Loucy (cell line): ENCODE measurements around the gene CYSLTR2.

Experiments used
- H2AFZ ChIP-seq: fragments of 200-600 bp; sonication (generic); 2 replicates; pipeline ENCODE4 v1.6.0; 2016; ENCODE audit warnings: antibody characterized with exemption, mild to moderate bottlenecking, low read length, moderate library complexity
- H3F3A ChIP-seq: fragments of 200-600 bp; 2 replicates; pipeline ENCODE4 v1.6.0; 2016; ENCODE audit warnings: antibody characterized with exemption, low read depth, mild to moderate bottlenecking
- H3K27me3 ChIP-seq: fragments of 200-600 bp; sonication (generic); 2 replicates; pipeline ENCODE4 v1.6.1; 2014; ENCODE audit warnings: low read length, mild to moderate bottlenecking; ENCODE audit not compliant: insufficient read depth, poor library complexity, severe bottlenecking
- H3K36me3 ChIP-seq: fragments of 200-600 bp; sonication (generic); 2 replicates; pipeline ENCODE4 v1.6.1; 2016; ENCODE audit warnings: low read length; ENCODE audit not compliant: insufficient read depth
- H3K4me1 ChIP-seq: fragments of 200-600 bp; sonication (generic); 2 replicates; pipeline ENCODE4 v1.5.1; 2014; ENCODE audit warnings: low read length, mild to moderate bottlenecking; ENCODE audit not compliant: insufficient read depth, poor library complexity, severe bottlenecking
- H3K4me2 ChIP-seq: fragments of 200-600 bp; sonication (generic); 2 replicates; pipeline ENCODE4 v1.6.0; 2014; ENCODE audit warnings: antibody characterized with exemption, low read length, low read depth, mild to moderate bottlenecking; ENCODE audit not compliant: poor library complexity, severe bottlenecking
- H3K4me3 ChIP-seq: fragments of 200-600 bp; sonication (generic); 2 replicates; pipeline ENCODE4 v1.5.1; 2014; ENCODE audit warnings: low read length, mild to moderate bottlenecking, mixed read lengths; ENCODE audit not compliant: poor library complexity, severe bottlenecking
- H3K79me2 ChIP-seq: fragments of 200-600 bp; sonication (generic); 2 replicates; pipeline ENCODE4 v1.6.1; 2014; ENCODE audit warnings: low read length; ENCODE audit not compliant: insufficient read depth
- H3K9ac ChIP-seq: fragments of 200-600 bp; sonication (generic); 2 replicates; pipeline ENCODE4 v1.6.0; 2014; ENCODE audit warnings: mild to moderate bottlenecking, low read depth, low read length, moderate library complexity; ENCODE audit not compliant: poor library complexity, severe bottlenecking
- H3K9me2 ChIP-seq: fragments of 200-600 bp; sonication (generic); replicated peaks from 2 replicates; pipeline ENCODE4 v1.6.1; 2016; ENCODE audit warnings: low read depth, low read length, mixed read lengths
- H3K9me3 ChIP-seq: fragments of 200-600 bp; sonication (generic); 2 replicates; pipeline ENCODE4 v1.6.1; 2014; ENCODE audit warnings: mild to moderate bottlenecking, antibody characterized with exemption, low read length, low read depth; ENCODE audit not compliant: insufficient read depth
- H4K20me1 ChIP-seq: fragments of 200-600 bp; sonication (generic); 2 replicates; pipeline ENCODE4 v1.6.0; 2014; ENCODE audit warnings: antibody characterized with exemption, low read length, mild to moderate bottlenecking; ENCODE audit not compliant: insufficient read depth, poor library complexity, severe bottlenecking
- CTCF ChIP-seq: fragments of 200-600 bp; sonication (generic); conservative IDR thresholded peaks from 2 replicates; pipeline ENCODE4 v1.5.1; 2014; ENCODE audit warnings: mild to moderate bottlenecking, antibody characterized with exemption, low read length
- EZH2phosphoT487 ChIP-seq: fragments of 200-600 bp; IDR thresholded peaks from 2 replicates; pipeline ENCODE4 v1.6.1; 2018; ENCODE audit warnings: antibody characterized with exemption, mild to moderate bottlenecking, moderate library complexity, borderline replicate concordance

The CYSLTR2 gene

DNA sequence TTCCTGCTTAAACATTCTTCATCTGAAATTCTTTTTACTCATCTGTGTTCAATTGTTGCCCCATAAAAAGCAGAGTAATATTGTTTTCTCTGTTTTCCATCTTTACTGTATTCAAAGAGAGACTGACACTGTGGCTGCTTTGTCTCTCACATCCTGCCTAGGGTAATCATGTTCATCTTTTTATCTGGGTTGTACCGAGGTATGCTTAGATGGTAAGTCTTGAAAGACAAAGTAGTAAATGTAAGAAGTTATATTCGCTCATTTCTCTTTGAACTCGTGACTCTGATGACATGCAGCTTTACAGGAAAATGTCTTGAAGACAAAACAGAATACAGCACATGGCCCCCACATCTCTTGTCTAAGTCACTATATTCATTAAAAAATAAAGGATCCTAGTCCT is 20.0 kb upstream of the CYSLTR2 start:
- H3K4me2 ChIP-seq, result no peak overlapping the region
- H3K9ac ChIP-seq, result no peak overlapping the region
- H3K4me3 ChIP-seq, result no peak overlapping the region
- H3K4me1 ChIP-seq, result no peaks in the 10 kb centered on the region
- H3K79me2 ChIP-seq, result no peaks in the 10 kb centered on the region
- no peaks in the 10 kb centered on the region for H3K9me2 ChIP-seq
- no peaks in the 10 kb centered on the region for H4K20me1 ChIP-seq
- no peaks in the 10 kb centered on the region for H3K36me3 ChIP-seq
- H3K9me3 ChIP-seq, result no peaks in the 10 kb centered on the region
- TF ChIP-seq CTCF (no peak), EZH2phosphoT487 (no peak)
- H2AFZ ChIP-seq, result no peak overlapping the region
- no peaks in the 10 kb centered on the region for H3F3A ChIP-seq
- no peaks in the 10 kb centered on the region for H3K27me3 ChIP-seq

DNA sequence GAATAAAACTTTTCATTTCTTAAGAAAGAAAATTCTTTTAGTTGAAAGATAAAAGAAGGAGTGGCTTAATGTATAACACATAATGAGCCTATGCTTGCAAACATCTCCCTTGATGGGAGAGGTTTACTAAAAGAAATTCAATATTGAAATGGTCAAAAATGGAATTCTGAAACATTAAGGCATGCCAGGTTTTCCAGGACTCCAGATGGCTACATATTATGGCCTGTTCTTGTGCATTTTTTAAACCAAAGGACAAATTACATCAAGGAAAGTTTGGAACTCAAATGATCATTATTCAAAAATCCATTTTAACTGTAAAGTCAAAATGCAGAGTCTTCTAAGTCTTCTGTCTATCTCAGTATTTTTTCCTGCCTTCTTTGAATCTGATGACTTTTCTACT is 19.1 kb upstream of the CYSLTR2 start:
- H3K4me2 ChIP-seq, result no peak overlapping the region
- H3F3A ChIP-seq, result no peaks in the 10 kb centered on the region
- H3K79me2 ChIP-seq, result no peaks in the 10 kb centered on the region
- no peak overlapping the region for H3K9ac ChIP-seq
- TF ChIP-seq EZH2phosphoT487 (no peak), CTCF (no peak)
- H2AFZ ChIP-seq, result no peak overlapping the region
- H3K4me1 ChIP-seq, result no peaks in the 10 kb centered on the region
- H3K4me3 ChIP-seq, result no peak overlapping the region
- H3K9me3 ChIP-seq, result no peaks in the 10 kb centered on the region
- H4K20me1 ChIP-seq, result no peaks in the 10 kb centered on the region
- H3K9me2 ChIP-seq, result no peaks in the 10 kb centered on the region
- H3K27me3 ChIP-seq, result no peaks in the 10 kb centered on the region
- no peaks in the 10 kb centered on the region for H3K36me3 ChIP-seq

GRCh38 chr13:48635478-48635877 is 18.3 kb upstream of the CYSLTR2 start:
- Histone ChIP-seq H3K9ac (no peak overlapping the region), H3K79me2 (no peaks in the 10 kb centered on the region), H3K4me1 (no peaks in the 10 kb centered on the region), H2AFZ (no peak overlapping the region), H3F3A (no peaks in the 10 kb centered on the region), H3K4me3 (no peak overlapping the region), H3K36me3 (no peaks in the 10 kb centered on the region), H3K9me3 (no peaks in the 10 kb centered on the region), H3K9me2 (no peaks in the 10 kb centered on the region), H3K27me3 (no peaks in the 10 kb centered on the region), H3K4me2 (no peak overlapping the region), H4K20me1 (no peaks in the 10 kb centered on the region)
- TF ChIP-seq EZH2phosphoT487 (no peak), CTCF (no peak)
